Parathyroid adenoma (tissue), 2 donors: Measurements from ENCODE around the gene MARCHF7.

Experiments
- H2AFZ ChIP-seq: fragments of 300-600 bp; sonication (generic); one replicate; pipeline ENCODE4 v1.7.0; 2017; ENCODE audit warnings: antibody characterized with exemption, mild to moderate bottlenecking
- H3K27ac ChIP-seq: fragments of 300-600 bp; sonication (generic); one replicate; pipeline ENCODE4 v1.7.0; 2017
- H3K27me3 ChIP-seq: fragments of 300-600 bp; sonication (generic); one replicate; pipeline ENCODE4 v1.7.0; 2017; ENCODE audit warnings: low read length; ENCODE audit not compliant: control insufficient read depth, insufficient read depth
- H3K36me3 ChIP-seq: fragments of 300-600 bp; sonication (generic); one replicate; pipeline ENCODE4 v1.7.0; 2017; ENCODE audit warnings: low read length; ENCODE audit not compliant: control insufficient read depth, insufficient read depth
- H3K4me1 ChIP-seq: fragments of 300-600 bp; sonication (generic); one replicate; pipeline ENCODE4 v1.7.0; 2017; ENCODE audit warnings: control low read depth
- H3K4me2 ChIP-seq: fragments of 300-600 bp; sonication (generic); one replicate; pipeline ENCODE4 v1.7.0; 2017; ENCODE audit warnings: low read length
- H3K4me3 ChIP-seq: fragments of 300-600 bp; sonication (generic); one replicate; pipeline ENCODE4 v1.7.0; 2017; ENCODE audit warnings: low read depth, low read length
- H3K79me2 ChIP-seq: fragments of 300-600 bp; sonication (generic); one replicate; pipeline ENCODE4 v1.7.0; 2017; ENCODE audit warnings: control low read depth
- H3K9ac ChIP-seq: fragments of 300-600 bp; sonication (generic); one replicate; pipeline ENCODE4 v1.7.0; 2017; ENCODE audit warnings: mild to moderate bottlenecking
- H3K9me3 ChIP-seq: fragments of 300-600 bp; sonication (generic); one replicate; pipeline ENCODE4 v1.7.0; 2017; ENCODE audit warnings: low read length; ENCODE audit not compliant: control insufficient read depth
- TF ChIP-seq, protein P1 (sequence below): fragments of 300-600 bp; sonication (generic); IDR thresholded peaks from one replicate; pipeline ENCODE4 v1.7.0; 2017; ENCODE audit warnings: antibody characterized with exemption, mild to moderate bottlenecking
- donor health status: primary hyperparathyroidism.

Gene MARCHF7

DNA sequence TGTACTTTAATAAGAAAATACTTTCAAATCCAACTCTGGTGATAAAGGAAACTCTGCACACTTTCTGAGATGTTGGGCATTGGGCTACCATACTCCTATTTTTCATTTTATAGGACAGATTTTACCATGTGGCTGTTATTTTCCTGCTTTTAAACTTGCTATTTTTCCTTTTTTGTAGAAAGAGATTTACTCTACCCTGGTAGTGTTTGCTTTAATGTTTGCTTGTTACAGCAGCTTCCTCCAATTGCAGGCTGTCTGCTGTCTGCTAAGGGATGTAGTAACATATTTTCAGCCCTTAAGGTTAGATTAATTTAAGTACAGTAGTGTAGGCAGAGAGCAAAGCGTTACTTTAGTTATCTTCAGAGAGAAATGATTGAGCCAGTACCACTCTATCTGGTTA is 38.6 kb downstream of the MARCHF7 start:
- no peak overlapping the region for H3K4me2 ChIP-seq
- no peak overlapping the region for H3K4me3 ChIP-seq
- H3K9ac ChIP-seq: no peak overlapping the region
- no peaks in the 10 kb centered on the region for H3K36me3 ChIP-seq
- H3K4me1 ChIP-seq: no peaks in the 10 kb centered on the region
- H3K27me3 ChIP-seq: no peaks in the 10 kb centered on the region
- peaks cover 34% of the 10 kb centered on the region for H3K79me2 ChIP-seq
- TF ChIP-seq, protein P1, sequence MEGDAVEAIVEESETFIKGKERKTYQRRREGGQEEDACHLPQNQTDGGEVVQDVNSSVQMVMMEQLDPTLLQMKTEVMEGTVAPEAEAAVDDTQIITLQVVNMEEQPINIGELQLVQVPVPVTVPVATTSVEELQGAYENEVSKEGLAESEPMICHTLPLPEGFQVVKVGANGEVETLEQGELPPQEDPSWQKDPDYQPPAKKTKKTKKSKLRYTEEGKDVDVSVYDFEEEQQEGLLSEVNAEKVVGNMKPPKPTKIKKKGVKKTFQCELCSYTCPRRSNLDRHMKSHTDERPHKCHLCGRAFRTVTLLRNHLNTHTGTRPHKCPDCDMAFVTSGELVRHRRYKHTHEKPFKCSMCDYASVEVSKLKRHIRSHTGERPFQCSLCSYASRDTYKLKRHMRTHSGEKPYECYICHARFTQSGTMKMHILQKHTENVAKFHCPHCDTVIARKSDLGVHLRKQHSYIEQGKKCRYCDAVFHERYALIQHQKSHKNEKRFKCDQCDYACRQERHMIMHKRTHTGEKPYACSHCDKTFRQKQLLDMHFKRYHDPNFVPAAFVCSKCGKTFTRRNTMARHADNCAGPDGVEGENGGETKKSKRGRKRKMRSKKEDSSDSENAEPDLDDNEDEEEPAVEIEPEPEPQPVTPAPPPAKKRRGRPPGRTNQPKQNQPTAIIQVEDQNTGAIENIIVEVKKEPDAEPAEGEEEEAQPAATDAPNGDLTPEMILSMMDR: no peak
- no peaks in the 10 kb centered on the region for H3K9me3 ChIP-seq
- no peak overlapping the region for H3K27ac ChIP-seq
- H2AFZ ChIP-seq: no peak overlapping the region

DNA sequence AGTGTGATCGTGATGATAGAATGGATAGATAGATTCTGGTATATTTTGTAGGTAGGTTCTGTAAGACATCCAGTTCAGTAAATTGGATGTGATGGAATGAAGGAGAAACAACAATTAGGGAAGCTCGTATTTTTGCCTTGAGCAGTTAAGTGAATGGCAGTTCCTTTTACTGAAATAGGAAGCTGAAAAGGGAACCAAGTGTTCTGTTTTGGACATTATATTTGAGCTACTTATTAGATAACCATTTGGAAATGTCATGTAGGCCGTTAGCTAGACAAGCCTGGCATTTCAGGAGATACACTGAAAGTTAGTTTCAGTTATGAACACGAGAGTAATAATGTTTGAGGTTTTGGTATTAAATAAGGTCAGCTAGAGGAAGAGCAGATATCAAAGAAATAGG is 41.5 kb downstream of the MARCHF7 start:
- peaks cover 34% of the 10 kb centered on the region for H3K79me2 ChIP-seq
- no peak overlapping the region for H2AFZ ChIP-seq
- H3K27ac ChIP-seq: no peak overlapping the region
- H3K9me3 ChIP-seq: no peaks in the 10 kb centered on the region
- no peak overlapping the region for H3K9ac ChIP-seq
- H3K36me3 ChIP-seq: no peaks in the 10 kb centered on the region
- no peaks in the 10 kb centered on the region for H3K27me3 ChIP-seq
- no peak overlapping the region for H3K4me3 ChIP-seq
- TF ChIP-seq, protein P1: no peak
- no peaks in the 10 kb centered on the region for H3K4me1 ChIP-seq
- H3K4me2 ChIP-seq: no peak overlapping the region

DNA sequence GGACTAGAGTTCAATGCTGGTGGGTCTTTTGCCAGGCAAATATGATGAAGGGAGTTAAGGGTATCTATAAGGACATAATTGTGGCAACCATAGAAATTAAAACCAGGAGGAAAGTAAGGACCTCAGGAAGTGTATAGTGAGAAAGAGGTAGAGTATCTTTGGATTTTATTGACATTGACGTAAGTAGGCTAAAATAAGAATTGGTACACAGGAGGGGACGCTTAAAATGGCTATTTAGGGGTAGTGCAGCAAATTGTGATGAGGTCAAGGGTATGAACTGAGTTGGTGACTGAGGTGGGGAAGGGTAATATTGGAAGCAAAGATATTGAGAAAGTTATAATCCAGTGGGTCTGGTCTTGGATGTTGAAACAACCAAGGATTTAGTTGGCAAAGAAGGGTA is 42.7 kb downstream of the MARCHF7 start:
- Histone ChIP-seq H3K9ac (no peak overlapping the region), H3K9me3 (no peaks in the 10 kb centered on the region), H3K4me2 (no peak overlapping the region), H3K27ac (no peak overlapping the region), H3K4me3 (no peak overlapping the region), H2AFZ (no peak overlapping the region), H3K79me2 (peaks cover 24% of the 10 kb centered on the region), H3K4me1 (no peaks in the 10 kb centered on the region), H3K36me3 (no peaks in the 10 kb centered on the region), H3K27me3 (no peaks in the 10 kb centered on the region)
- TF ChIP-seq, protein P1: no peak

DNA sequence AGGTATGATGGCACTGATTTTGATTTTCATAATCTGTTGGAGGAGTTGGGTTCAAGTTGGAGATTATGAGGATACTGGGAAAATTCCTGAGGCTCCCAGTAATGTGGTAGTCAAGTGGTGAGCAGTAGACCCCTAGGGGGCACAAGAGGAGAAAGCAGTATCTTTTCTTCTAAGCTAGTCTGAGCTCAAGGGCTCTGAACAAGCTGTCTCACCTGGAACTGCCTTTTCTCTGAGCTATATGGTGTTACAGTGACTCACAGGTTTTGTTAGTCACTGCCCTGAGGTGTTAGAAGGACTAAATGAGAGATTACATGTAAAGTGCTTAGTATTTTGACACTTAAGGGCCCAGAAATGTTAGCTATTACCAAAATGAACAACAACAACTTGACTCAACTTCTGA is 43.5 kb downstream of the MARCHF7 start:
- H3K9me3 ChIP-seq: no peaks in the 10 kb centered on the region
- TF ChIP-seq, protein P1: no peak
- no peaks in the 10 kb centered on the region for H3K36me3 ChIP-seq
- peaks cover 21% of the 10 kb centered on the region for H3K79me2 ChIP-seq
- H3K27ac ChIP-seq: no peak overlapping the region
- no peak overlapping the region for H2AFZ ChIP-seq
- no peaks in the 10 kb centered on the region for H3K27me3 ChIP-seq
- H3K4me3 ChIP-seq: no peak overlapping the region
- no peak overlapping the region for H3K9ac ChIP-seq
- no peaks in the 10 kb centered on the region for H3K4me1 ChIP-seq
- H3K4me2 ChIP-seq: no peak overlapping the region

DNA sequence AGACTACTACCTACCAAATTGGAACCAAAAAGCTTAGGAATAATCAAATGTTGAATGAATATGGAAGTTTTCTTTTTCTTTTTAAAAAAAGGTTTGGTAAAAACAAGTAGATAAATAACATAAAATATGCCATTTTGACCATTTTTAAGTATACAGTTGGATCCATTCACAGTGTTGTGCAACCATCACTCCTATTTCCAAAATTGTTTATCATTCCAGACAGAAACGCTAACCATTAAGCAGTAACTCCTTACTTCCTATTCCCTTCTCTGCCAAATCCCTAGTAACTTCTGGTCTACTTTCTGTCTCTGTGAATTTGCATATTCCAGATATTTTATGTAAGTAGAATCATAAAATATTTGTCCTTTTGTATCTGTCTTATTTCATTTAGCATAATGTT is 45.9 kb downstream of the MARCHF7 start:
- Histone ChIP-seq H2AFZ (no peak overlapping the region), H3K4me2 (no peak overlapping the region), H3K27ac (no peak overlapping the region), H3K9ac (no peak overlapping the region), H3K4me3 (no peak overlapping the region), H3K27me3 (no peaks in the 10 kb centered on the region), H3K9me3 (no peaks in the 10 kb centered on the region), H3K36me3 (no peaks in the 10 kb centered on the region), H3K4me1 (no peaks in the 10 kb centered on the region), H3K79me2 (peaks cover 11% of the 10 kb centered on the region)
- TF ChIP-seq, protein P1: no peak
